Mucosa of descending colon (tissue), 3 donors: Measurements from ENCODE around the gene ADPRM. TPM values are rescaled to one million over a fixed set of nuclear protein-coding genes. Genes with fewer than 3 reads are reported as not detected.
A peak's percentile ranks its signal among the peaks of the same experiment; 100 is the strongest.
"Not testable (repeated sequence)": the region's sequence is repeated elsewhere in the genome, so short reads cannot be mapped to it uniquely, and the experiment has no call there.

Experiments used
- ATAC-seq: fragments of 200-7000 bp; cut with Tn5 transposase; one replicate; pipeline ENCODE4 v1.9.1; 2020; ENCODE audit warnings: mild to moderate bottlenecking, moderate library complexity
- DNase-seq, 3 donors: peaks; one replicate each; pipeline ENCODE4 v3.0.0-alpha.2; 2020
- H3K36me3 ChIP-seq: fragments of 200-600 bp; one replicate; pipeline ENCODE4 v1.8.0; 2021; ENCODE audit warnings: low read depth, mild to moderate bottlenecking
- H3K4me1 ChIP-seq: fragments of 200-600 bp; one replicate; pipeline ENCODE4 v1.8.0; 2021; ENCODE audit warnings: low read depth, mild to moderate bottlenecking
- H3K4me3 ChIP-seq: fragments of 200-600 bp; one replicate; pipeline ENCODE4 v1.8.0; 2021; ENCODE audit warnings: mild to moderate bottlenecking
- H3K9me3 ChIP-seq: fragments of 200-600 bp; one replicate; pipeline ENCODE4 v1.8.0; 2021; ENCODE audit warnings: mild to moderate bottlenecking
- CTCF ChIP-seq: fragments of 200-600 bp; IDR thresholded peaks from one replicate; pipeline ENCODE4 v1.8.0; 2022; ENCODE audit warnings: antibody characterized with exemption, mild to moderate bottlenecking
- intact Hi-C, 2 donors: fragments of 100-400 bp; cut with DNase I in 1 of 2; cut with micrococcal nuclease in 1 of 2; formaldehyde crosslinking; loops; one replicate each; pipeline versions ENCODE4 v1.11.0 to v1.11.1; 2022; cut with DNase I, micrococcal nuclease
- total RNA-seq, 3 donors: library from RNA; stranded (reverse); fragmentation: NEBNext Ultra II Directional in 2 of 3; extraction: Animal tissue kit (Norgen Biotek cat#: 25700) in 2 of 3; gene quantifications; one replicate each; pipeline versions ENCODE4 v1.2.1 to v1.2.4, GENCODE V29; 2021 to 2023
- donor health status: DM: no; HTN: no; CAD: no; lungs with moderate emphysema.
- donor health status: DM: no; HTN: no; CAD: no.
- donor health status: DM: no; HTN: yes; CAD: no.

The ADPRM gene
- total RNA-seq, 3 donors from 2014 or later, result 6.9 to 8.7 (median 8.5) TPM

GRCh38 chr17:10731408-10731879 is 34.0 kb downstream of the ADPRM start:
- Histone ChIP-seq H3K4me3 (no peak overlapping the region), H3K4me1 (peaks cover 18% of the 10 kb centered on the region), H3K9me3 (no peaks in the 10 kb centered on the region), H3K36me3 (no peaks in the 10 kb centered on the region)
- no peak for TF ChIP-seq CTCF
- intact Hi-C loops, result no loop called here
- DNase-seq (no peak), ATAC-seq (no peak)

GRCh38 chr17:10732121-10732520 is 34.7 kb downstream of the ADPRM start:
- intact Hi-C loops, H3K4me3 ChIP-seq, DNase-seq, H3K36me3 ChIP-seq, ATAC-seq, H3K9me3 ChIP-seq: not testable (repeated sequence)
- H3K4me1 ChIP-seq, result peaks cover 18% of the 10 kb centered on the region

- intact Hi-C loops, result no loop called here
- H3K4me3 ChIP-seq, result no peak overlapping the region
- no peak for TF ChIP-seq CTCF
- peaks cover 29% of the 10 kb centered on the region for H3K4me1 ChIP-seq
- peak; percentile 42 for ATAC-seq
- H3K36me3 ChIP-seq, result no peaks in the 10 kb centered on the region
- H3K9me3 ChIP-seq, result no peaks in the 10 kb centered on the region
- DNase-seq, result peak in 2 of 3 donors; percentile 54 to 59
Observed at GRCh38 chr17:10733666-10734065, 36.3 kb downstream of the ADPRM start.

- intact Hi-C loops, result loop anchor here in 1 of 2 donors (5.0 kb wide), 1 partner anchor 107 kb away; no protein-coding TSS in a partner anchor
- DNase-seq, result no peak
- no peak for ATAC-seq
- H3K36me3 ChIP-seq, result no peaks in the 10 kb centered on the region
- peaks cover 29% of the 10 kb centered on the region for H3K4me1 ChIP-seq
- no peaks in the 10 kb centered on the region for H3K9me3 ChIP-seq
- TF ChIP-seq CTCF, result no peak
- H3K4me3 ChIP-seq, result no peak overlapping the region
Observed at GRCh38 chr17:10735251-10735650, 37.9 kb downstream of the ADPRM start.

GRCh38 chr17:10735821-10736220 is 38.4 kb downstream of the ADPRM start:
- Histone ChIP-seq H3K9me3 (no peaks in the 10 kb centered on the region), H3K4me1 (peaks cover 26% of the 10 kb centered on the region), H3K36me3 (no peaks in the 10 kb centered on the region), H3K4me3 (no peak overlapping the region)
- intact Hi-C loops, result loop anchor here in 1 of 2 donors (5.0 kb wide), 1 partner anchor 106 kb away; no protein-coding TSS in a partner anchor
- ATAC-seq (no peak), DNase-seq (no peak)
- TF ChIP-seq CTCF, result no peak

- peak; percentile 60 for TF ChIP-seq CTCF
- no peaks in the 10 kb centered on the region for H3K36me3 ChIP-seq
- intact Hi-C loops, result loop anchor here in 1 of 2 donors (5.0 kb wide), 1 partner anchor 105 kb away; no protein-coding TSS in a partner anchor
- peak; percentile 82 to 88 (median 84) for DNase-seq
- no peaks in the 10 kb centered on the region for H3K9me3 ChIP-seq
- no peak overlapping the region for H3K4me3 ChIP-seq
- peaks cover 19% of the 10 kb centered on the region for H3K4me1 ChIP-seq
- peak; percentile 94 for ATAC-seq
Observed at GRCh38 chr17:10737168-10737622, 39.8 kb downstream of the ADPRM start.
